ENCODE results near the gene TMEM161A.

DNA sequence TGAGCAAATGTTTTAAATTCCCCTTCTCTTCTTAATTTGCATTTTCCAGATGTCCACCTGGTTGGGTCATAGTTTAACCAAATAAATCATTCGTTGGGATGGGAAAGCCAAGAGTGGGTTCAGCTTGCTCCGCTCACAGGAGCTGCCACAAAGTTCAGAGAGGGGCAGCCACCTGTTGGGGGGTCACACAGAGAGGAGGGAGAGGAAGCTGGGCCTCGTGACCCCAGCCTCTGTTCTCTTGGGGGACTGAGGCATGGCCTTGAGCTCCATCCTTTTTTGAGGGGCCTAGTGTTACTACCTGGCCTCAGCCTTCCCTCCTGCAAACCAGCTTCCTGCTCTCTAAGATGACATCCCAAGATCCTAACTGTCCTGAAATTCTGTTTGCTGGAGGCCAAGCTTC lies 29.3 kb upstream of the TMEM161A start:
- TF ChIP-seq, protein P1, sequence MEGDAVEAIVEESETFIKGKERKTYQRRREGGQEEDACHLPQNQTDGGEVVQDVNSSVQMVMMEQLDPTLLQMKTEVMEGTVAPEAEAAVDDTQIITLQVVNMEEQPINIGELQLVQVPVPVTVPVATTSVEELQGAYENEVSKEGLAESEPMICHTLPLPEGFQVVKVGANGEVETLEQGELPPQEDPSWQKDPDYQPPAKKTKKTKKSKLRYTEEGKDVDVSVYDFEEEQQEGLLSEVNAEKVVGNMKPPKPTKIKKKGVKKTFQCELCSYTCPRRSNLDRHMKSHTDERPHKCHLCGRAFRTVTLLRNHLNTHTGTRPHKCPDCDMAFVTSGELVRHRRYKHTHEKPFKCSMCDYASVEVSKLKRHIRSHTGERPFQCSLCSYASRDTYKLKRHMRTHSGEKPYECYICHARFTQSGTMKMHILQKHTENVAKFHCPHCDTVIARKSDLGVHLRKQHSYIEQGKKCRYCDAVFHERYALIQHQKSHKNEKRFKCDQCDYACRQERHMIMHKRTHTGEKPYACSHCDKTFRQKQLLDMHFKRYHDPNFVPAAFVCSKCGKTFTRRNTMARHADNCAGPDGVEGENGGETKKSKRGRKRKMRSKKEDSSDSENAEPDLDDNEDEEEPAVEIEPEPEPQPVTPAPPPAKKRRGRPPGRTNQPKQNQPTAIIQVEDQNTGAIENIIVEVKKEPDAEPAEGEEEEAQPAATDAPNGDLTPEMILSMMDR (IDR thresholded peaks at IDR 0.05), result no peak
- TF ChIP-seq POLR2AphosphoS5 (IDR thresholded peaks at IDR 0.05) (no peak), POLR2A (IDR thresholded peaks at IDR 0.05) (no peak)
